Fibroblast of the aortic adventitia (primary cell): ENCODE data around the gene RBKS. TPM values are rescaled to one million over a fixed set of nuclear protein-coding genes. Genes with fewer than 3 reads are reported as not detected.

Experiments
- DNase-seq: peaks from one replicate; pipeline ENCODE4 v3.0.0-alpha.2; 2010; ENCODE audit warnings: low read depth
- H3K4me3 ChIP-seq: 2 replicates; pipeline ENCODE4 v1.5.1; 2011; ENCODE audit warnings: low read depth, mild to moderate bottlenecking, control low read depth, low read length, moderate library complexity
- total RNA-seq: library from RNA; depleted of rRNA; stranded (reverse); fragments of >200 nt; gene quantifications from 2 replicates; pipeline ENCODE4 v1.2.3, GENCODE V29; 2012; ENCODE audit warnings: low replicate concordance
- TF ChIP-seq, protein P1 (sequence below): IDR thresholded peaks from 2 replicates; pipeline ENCODE4 v1.5.1; 2011; ENCODE audit warnings: mild to moderate bottlenecking, low read length, control low read depth, inconsistent platforms; ENCODE audit not compliant: insufficient read depth

RBKS gene
- total RNA-seq, 1 donor = 1.4 TPM

DNA sequence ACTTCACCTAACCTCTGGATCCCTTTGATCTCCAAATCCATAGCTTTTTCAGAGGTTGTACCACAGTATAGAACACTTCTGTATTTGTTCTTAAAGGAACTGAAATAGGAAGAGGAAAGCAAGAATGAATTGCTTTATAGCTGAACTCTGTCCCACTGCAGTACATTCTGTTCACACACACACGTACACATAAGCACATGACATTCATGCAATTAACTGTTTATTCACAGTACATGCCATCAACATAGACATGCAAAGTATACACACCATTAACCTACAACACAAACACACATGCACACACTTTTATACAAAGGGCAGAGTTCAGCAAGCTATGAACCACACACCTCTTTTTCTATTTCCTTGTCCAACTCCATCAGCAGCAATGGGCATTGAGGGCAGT lies 75.4 kb downstream of the RBKS start:
- H3K4me3 ChIP-seq = no peak overlapping the region
- TF ChIP-seq, protein P1, sequence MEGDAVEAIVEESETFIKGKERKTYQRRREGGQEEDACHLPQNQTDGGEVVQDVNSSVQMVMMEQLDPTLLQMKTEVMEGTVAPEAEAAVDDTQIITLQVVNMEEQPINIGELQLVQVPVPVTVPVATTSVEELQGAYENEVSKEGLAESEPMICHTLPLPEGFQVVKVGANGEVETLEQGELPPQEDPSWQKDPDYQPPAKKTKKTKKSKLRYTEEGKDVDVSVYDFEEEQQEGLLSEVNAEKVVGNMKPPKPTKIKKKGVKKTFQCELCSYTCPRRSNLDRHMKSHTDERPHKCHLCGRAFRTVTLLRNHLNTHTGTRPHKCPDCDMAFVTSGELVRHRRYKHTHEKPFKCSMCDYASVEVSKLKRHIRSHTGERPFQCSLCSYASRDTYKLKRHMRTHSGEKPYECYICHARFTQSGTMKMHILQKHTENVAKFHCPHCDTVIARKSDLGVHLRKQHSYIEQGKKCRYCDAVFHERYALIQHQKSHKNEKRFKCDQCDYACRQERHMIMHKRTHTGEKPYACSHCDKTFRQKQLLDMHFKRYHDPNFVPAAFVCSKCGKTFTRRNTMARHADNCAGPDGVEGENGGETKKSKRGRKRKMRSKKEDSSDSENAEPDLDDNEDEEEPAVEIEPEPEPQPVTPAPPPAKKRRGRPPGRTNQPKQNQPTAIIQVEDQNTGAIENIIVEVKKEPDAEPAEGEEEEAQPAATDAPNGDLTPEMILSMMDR = no peak
- no peak for DNase-seq

GRCh38 chr2:27811768-27812167 lies 78.4 kb downstream of the RBKS start:
- H3K4me3 ChIP-seq = no peak overlapping the region
- TF ChIP-seq, protein P1 = no peak
- DNase-seq = no peak

GRCh38 chr2:27810455-27810854 lies 79.7 kb downstream of the RBKS start:
- no peak overlapping the region for H3K4me3 ChIP-seq
- TF ChIP-seq, protein P1 = no peak
- peak; percentile 24 for DNase-seq

GRCh38 chr2:27809761-27810241 lies 80.4 kb downstream of the RBKS start:
- DNase-seq = peak; percentile 85
- TF ChIP-seq, protein P1 = no peak
- H3K4me3 ChIP-seq = no peak overlapping the region

DNA sequence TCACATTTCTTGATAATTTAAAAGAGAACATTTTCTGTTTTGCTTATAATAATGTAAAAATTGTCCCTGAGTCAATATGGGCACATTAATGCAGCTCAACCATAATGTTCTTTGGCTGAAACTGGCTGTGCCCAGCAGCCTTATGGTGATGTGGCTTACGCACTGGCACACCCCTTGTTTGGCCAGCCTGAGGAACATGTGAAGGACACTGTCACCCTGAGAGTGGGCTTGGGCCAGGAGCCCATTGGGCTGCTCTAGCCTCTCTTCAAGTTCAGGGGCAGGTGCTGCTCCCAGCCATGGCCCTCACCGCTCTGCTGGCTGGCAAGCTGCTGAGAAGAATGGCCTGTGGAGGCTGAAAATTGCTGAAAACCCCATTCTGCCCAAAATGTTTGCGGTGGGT lies 81.2 kb downstream of the RBKS start:
- no peak for DNase-seq
- no peak overlapping the region for H3K4me3 ChIP-seq
- TF ChIP-seq, protein P1 = no peak

DNA sequence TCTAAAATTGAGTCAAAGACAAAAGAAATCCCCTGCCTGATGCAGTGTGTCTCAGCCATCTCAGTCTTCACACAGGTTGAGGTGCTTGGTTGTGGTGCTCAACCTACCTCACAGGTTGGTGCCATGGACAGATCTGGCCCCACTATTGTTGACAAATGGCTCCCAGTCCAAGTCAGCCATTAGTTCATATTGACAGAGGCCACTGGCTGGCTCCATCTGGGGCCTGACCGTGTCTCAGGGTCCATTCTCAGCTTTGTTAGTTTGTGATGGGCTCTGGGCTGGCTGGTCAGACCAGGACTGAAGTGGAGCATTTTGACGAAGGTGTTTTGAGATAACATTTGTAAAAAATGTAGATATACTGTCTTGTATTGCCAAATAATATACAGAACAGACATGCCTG lies 81.8 kb downstream of the RBKS start:
- DNase-seq = no peak
- no peak overlapping the region for H3K4me3 ChIP-seq
- TF ChIP-seq, protein P1 = no peak

- DNase-seq = peak; percentile 51
- TF ChIP-seq, protein P1 = peak; percentile 65
Measured at GRCh38 chr2:27807476-27807875, 82.7 kb downstream of the RBKS start.

More at GRCh38 chr2:27807476-27807875, 82.7 kb downstream of the RBKS start:
- H3K4me3 ChIP-seq = no peak overlapping the region
